WTC11 (cell line): ENCODE data around the gene SPATA46.

Experiments used
- ATF2 ChIP-seq: sonication (generic); formaldehyde crosslinking; IDR thresholded peaks from 2 replicates; pipeline ENCODE4 v1.8.1; 2022; ENCODE audit warnings: low read depth, missing genetic modification reagents, borderline replicate concordance
- CTCF ChIP-seq: fragments of 200-600 bp; IDR thresholded peaks from 2 replicates; pipeline ENCODE4 v1.8.0; 2022; ENCODE audit warnings: antibody characterized with exemption

GRCh38 chr1:162336621-162337285 is 39.9 kb downstream of the SPATA46 start:
- TF ChIP-seq CTCF (no peak), ATF2 (CRISPR knock-in tag) (no peak)
